HL-60/S4 treated with phorbol 12-myristate 13-acetate at 8.2 ng/mL for 4 days and 3 days (cell line): ENCODE results near the gene RPTOR.

Experiments
- in situ Hi-C: fragments of 300-500 bp; cut with MboI; formaldehyde crosslinking; loops from 2 replicates; pipeline ENCODE4 v1.15.0; 2022; ENCODE audit warnings: low sequenced_read_pairs

Gene RPTOR

GRCh38 chr17:80584176-80584905, 39.7 kb downstream of the RPTOR start:
- in situ Hi-C loops, result no loop called here

- in situ Hi-C loops, result no loop called here
Measured at GRCh38 chr17:80585890-80586845, 41.5 kb downstream of the RPTOR start.

GRCh38 chr17:80586846-80587228, 42.2 kb downstream of the RPTOR start:
- in situ Hi-C loops, result no loop called here

GRCh38 chr17:80588702-80589383, 44.2 kb downstream of the RPTOR start:
- in situ Hi-C loops, result no loop called here

- in situ Hi-C loops, result no loop called here
Measured at GRCh38 chr17:80591788-80592187, 47.1 kb downstream of the RPTOR start.

GRCh38 chr17:80592243-80592642, 47.6 kb downstream of the RPTOR start:
- in situ Hi-C loops, result no loop called here

GRCh38 chr17:80593181-80593580, 48.5 kb downstream of the RPTOR start:
- in situ Hi-C loops, result no loop called here

- in situ Hi-C loops, result no loop called here
Measured at GRCh38 chr17:80594431-80595269, 50.0 kb downstream of the RPTOR start.

- in situ Hi-C loops, result no loop called here
Measured at GRCh38 chr17:80596760-80597608, 52.3 kb downstream of the RPTOR start.

GRCh38 chr17:80598813-80599545, 54.3 kb downstream of the RPTOR start:
- in situ Hi-C loops, result no loop called here

GRCh38 chr17:80599546-80600305, 55.1 kb downstream of the RPTOR start:
- in situ Hi-C loops, result no loop called here

GRCh38 chr17:80601146-80601545, 56.5 kb downstream of the RPTOR start:
- in situ Hi-C loops, result no loop called here

GRCh38 chr17:80603396-80603795, 58.8 kb downstream of the RPTOR start:
- in situ Hi-C loops, result no loop called here

GRCh38 chr17:80604009-80604669, 59.5 kb downstream of the RPTOR start:
- in situ Hi-C loops, result no loop called here

- in situ Hi-C loops, result no loop called here
Measured at GRCh38 chr17:80604670-80605010, 60.0 kb downstream of the RPTOR start.

- in situ Hi-C loops, result no loop called here
Measured at GRCh38 chr17:80605326-80606066, 60.9 kb downstream of the RPTOR start.

GRCh38 chr17:80608326-80608725, 63.7 kb downstream of the RPTOR start:
- in situ Hi-C loops, result no loop called here
